Stimulated activated CD4-positive, alpha-beta T cell treated with anti-CD3 and anti-CD28 coated beads, TNF-alpha, amount 100 ng/mL, for 48 hours (primary cell): ENCODE measurements around the gene TGIF1.

ENCODE experiments used
- DNase-seq, 3 donors: peaks; one replicate each; pipeline ENCODE4 v3.0.0-alpha.2; 2020; ENCODE audit warnings: low read depth in 3 of 3

TGIF1 gene

GRCh38 chr18:3434685-3435084, 15.3 kb upstream of the TGIF1 start:
- DNase-seq = no peak

GRCh38 chr18:3440341-3440740, 9.6 kb upstream of the TGIF1 start:
- no peak for DNase-seq

- no peak for DNase-seq
Measured at GRCh38 chr18:3441290-3441689, 8.7 kb upstream of the TGIF1 start.

GRCh38 chr18:3442919-3443318, 7.1 kb upstream of the TGIF1 start:
- DNase-seq = no peak

GRCh38 chr18:3444296-3444695, 5.7 kb upstream of the TGIF1 start:
- DNase-seq = no peak

GRCh38 chr18:3444954-3445353, 5.0 kb upstream of the TGIF1 start:
- DNase-seq = no peak

GRCh38 chr18:3447068-3447894, 2.7 kb upstream of the TGIF1 start:
- DNase-seq = peak in 1 of 3 donors; percentile 16

GRCh38 chr18:3447895-3448837, 1.8 kb upstream of the TGIF1 start:
- DNase-seq = peak in 2 of 3 donors; percentile 80 to 83

GRCh38 chr18:3448838-3449511, 997 bp upstream of the TGIF1 start:
- peak in 1 of 3 donors; percentile 68 for DNase-seq

GRCh38 chr18:3449512-3450011, 410 bp upstream of the TGIF1 start:
- peak in 2 of 3 donors; percentile 55 to 69 for DNase-seq

GRCh38 chr18:3450799-3451182, 819 bp downstream of the TGIF1 start:
- no peak for DNase-seq

- peak; percentile 73 to 87 (median 81) for DNase-seq
Measured at GRCh38 chr18:3451183-3451988, 1.4 kb downstream of the TGIF1 start.

- peak in 1 of 3 donors; percentile 15 for DNase-seq
Measured at GRCh38 chr18:3451989-3452749, 2.2 kb downstream of the TGIF1 start.

GRCh38 chr18:3452750-3453539, 3.0 kb downstream of the TGIF1 start:
- DNase-seq = no peak

GRCh38 chr18:3453540-3454364, 3.8 kb downstream of the TGIF1 start:
- peak in 1 of 3 donors; percentile 14 for DNase-seq

- no peak for DNase-seq
Measured at GRCh38 chr18:3454365-3455089, 4.6 kb downstream of the TGIF1 start.

GRCh38 chr18:3455090-3455635, 5.2 kb downstream of the TGIF1 start:
- no peak for DNase-seq
